HEK293T (cell line): ENCODE data around the gene ESYT2.

Source experiments
- CTCF ChIA-PET: fragments of 350-600 bp; formaldehyde crosslinking; extraction: SDS; loops from one replicate; lab custom pipeline; 2021; ENCODE audit warnings: antibody characterized with exemption, inconsistent platforms; lab: Yijun Ruan, JAX
- POLR2A ChIA-PET: fragments of 350-600 bp; formaldehyde crosslinking; extraction: SDS; loops from one replicate; lab custom pipeline; 2020; ENCODE audit warnings: antibody characterized with exemption, inconsistent platforms; lab: Yijun Ruan, JAX
- DNase-seq: peaks from one replicate; pipeline ENCODE4 v3.0.0; 2012; ENCODE audit warnings: mixed read lengths; ENCODE audit errors: extremely low spot score
- ARNT ChIP-seq: fragments of 450-650 bp; IDR thresholded peaks from 2 replicates; pipeline ENCODE4 v1.6.1; 2017; ENCODE audit warnings: mild to moderate bottlenecking
- BHLHE40 ChIP-seq: fragments of 450-650 bp; IDR thresholded peaks from 2 replicates; pipeline ENCODE4 v1.6.1; 2016; ENCODE audit warnings: mild to moderate bottlenecking, moderate library complexity, borderline replicate concordance
- CTBP1 ChIP-seq: fragments of 450-650 bp; IDR thresholded peaks from 2 replicates; pipeline ENCODE4 v1.6.1; 2016; ENCODE audit warnings: borderline replicate concordance
- ELF4 ChIP-seq: fragments of 450-650 bp; IDR thresholded peaks from 2 replicates; pipeline ENCODE4 v1.6.1; 2017; ENCODE audit warnings: antibody characterized with exemption
- FOXA1 ChIP-seq: fragments of 450-650 bp; IDR thresholded peaks from 2 replicates; pipeline ENCODE4 v1.6.1; 2016; ENCODE audit warnings: mild to moderate bottlenecking
- FOXK2 ChIP-seq: fragments of 450-650 bp; IDR thresholded peaks from 2 replicates; pipeline ENCODE4 v1.6.1; 2016; ENCODE audit warnings: mild to moderate bottlenecking
- FOXM1 ChIP-seq: fragments of 450-650 bp; IDR thresholded peaks from 2 replicates; pipeline ENCODE4 v1.6.1; 2017; ENCODE audit warnings: mild to moderate bottlenecking, borderline replicate concordance
- HDGF ChIP-seq: fragments of 450-650 bp; IDR thresholded peaks from 2 replicates; pipeline ENCODE4 v1.6.1; 2017; ENCODE audit warnings: antibody characterized with exemption, borderline replicate concordance
- L3MBTL2 ChIP-seq: fragments of 450-650 bp; conservative IDR thresholded peaks from 2 replicates; pipeline ENCODE4 v1.6.1; 2016; ENCODE audit warnings: mild to moderate bottlenecking
- LEF1 ChIP-seq: fragments of 450-650 bp; IDR thresholded peaks from 2 replicates; pipeline ENCODE4 v1.6.1; 2017; ENCODE audit warnings: mild to moderate bottlenecking, borderline replicate concordance
- NFRKB ChIP-seq: fragments of 450-650 bp; IDR thresholded peaks from 2 replicates; pipeline ENCODE4 v1.6.1; 2016; ENCODE audit warnings: mild to moderate bottlenecking, moderate library complexity
- PKNOX1 ChIP-seq: fragments of 450-650 bp; IDR thresholded peaks from 2 replicates; pipeline ENCODE4 v1.6.1; 2016
- SP1 ChIP-seq: fragments of 450-650 bp; IDR thresholded peaks from 2 replicates; pipeline ENCODE4 v1.6.1; 2017
- SUZ12 ChIP-seq: fragments of 450-650 bp; IDR thresholded peaks from 2 replicates; pipeline ENCODE4 v1.6.1; 2016; ENCODE audit warnings: mild to moderate bottlenecking
- TARDBP ChIP-seq: fragments of 450-650 bp; IDR thresholded peaks from 2 replicates; pipeline ENCODE4 v1.6.1; 2016
- ZNF384 ChIP-seq: fragments of 450-650 bp; IDR thresholded peaks from 2 replicates; pipeline ENCODE4 v1.6.1; 2016

Gene ESYT2

DNA sequence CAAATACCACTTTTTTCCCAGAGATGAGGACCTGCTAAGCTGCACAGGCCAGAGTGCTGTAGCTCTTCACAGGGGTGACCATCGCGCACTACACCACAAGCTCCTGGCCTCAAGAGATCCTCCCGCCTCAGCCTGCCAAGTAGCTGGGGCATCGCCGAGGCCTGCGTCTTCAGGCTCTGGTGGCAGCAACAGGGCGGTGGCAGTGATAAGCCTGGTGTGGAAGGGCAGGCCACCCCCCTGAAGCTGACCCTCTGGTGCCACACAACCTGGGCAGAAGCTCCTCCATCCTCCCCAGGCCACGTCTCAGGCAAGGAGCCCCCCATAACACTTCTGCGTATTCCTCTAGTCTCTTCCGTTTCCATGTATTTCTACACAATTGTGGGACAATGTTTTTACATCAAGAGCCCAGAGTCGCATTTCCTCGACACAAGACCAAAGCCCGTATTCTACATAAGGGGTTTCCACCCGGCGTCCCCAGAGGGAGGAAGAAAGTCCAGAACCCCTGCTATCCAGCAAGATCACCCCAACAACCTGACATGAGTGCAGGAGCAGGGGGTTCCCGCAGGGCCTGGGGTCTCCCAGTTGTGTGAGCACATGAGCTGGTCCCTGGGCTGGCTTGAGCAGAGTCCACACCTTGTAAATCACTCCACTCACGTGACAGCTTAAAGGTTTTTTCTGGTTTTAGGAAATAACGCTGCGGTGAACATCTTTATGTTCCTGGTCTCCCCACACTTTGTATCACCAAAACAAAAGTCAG, 87.1 kb downstream of the ESYT2 start:
- no peak for DNase-seq
- CTCF ChIA-PET, result interaction anchor here (0.5 to 1.9 kb wide), 2 partner anchors 8 to 183 kb away, joined by 4 read pairs; no protein-coding TSS in a partner anchor
- POLR2A ChIA-PET, result interaction anchor here (0.9 kb wide), 1 partner anchor 37 kb away, joined by 4 read pairs; the partner anchor contains the start of gene NCAPG2
- TF ChIP-seq FOXA1, result no peak
- no peak for TF ChIP-seq ELF4
- TF ChIP-seq TARDBP, result no peak
- TF ChIP-seq SUZ12, result no peak
- TF ChIP-seq L3MBTL2, result no peak
- no peak for TF ChIP-seq SP1
- no peak for TF ChIP-seq BHLHE40
- no peak for TF ChIP-seq ARNT
- TF ChIP-seq LEF1, result no peak
- no peak for TF ChIP-seq NFRKB
- no peak for TF ChIP-seq CTBP1
- no peak for TF ChIP-seq ZNF384
- TF ChIP-seq FOXK2, result no peak
- TF ChIP-seq HDGF, result no peak
- no peak for TF ChIP-seq PKNOX1
- no peak for TF ChIP-seq FOXM1

GRCh38 chr7:158741294-158741666, 88.0 kb downstream of the ESYT2 start:
- TF ChIP-seq ARNT, result no peak
- no peak for TF ChIP-seq HDGF
- no peak for TF ChIP-seq FOXM1
- no peak for TF ChIP-seq ELF4
- no peak for TF ChIP-seq SP1
- TF ChIP-seq LEF1, result no peak
- TF ChIP-seq FOXA1, result no peak
- TF ChIP-seq NFRKB, result no peak
- no peak for TF ChIP-seq ZNF384
- no peak for TF ChIP-seq TARDBP
- no peak for TF ChIP-seq PKNOX1
- TF ChIP-seq BHLHE40, result no peak
- TF ChIP-seq CTBP1, result no peak
- no peak for TF ChIP-seq FOXK2
- TF ChIP-seq L3MBTL2, result no peak
- no peak for TF ChIP-seq SUZ12
- no peak for DNase-seq
- POLR2A ChIA-PET, result no interaction called here
- CTCF ChIA-PET, result interaction anchor here (1.9 kb wide), 1 partner anchor 7 kb away, joined by 4 read pairs; no protein-coding TSS in a partner anchor

- TF ChIP-seq BHLHE40, result no peak
- TF ChIP-seq PKNOX1, result no peak
- no peak for TF ChIP-seq HDGF
- TF ChIP-seq FOXA1, result no peak
- TF ChIP-seq SP1, result no peak
- no peak for TF ChIP-seq LEF1
- TF ChIP-seq TARDBP, result no peak
- no peak for TF ChIP-seq ARNT
- TF ChIP-seq SUZ12, result no peak
- TF ChIP-seq L3MBTL2, result no peak
- TF ChIP-seq NFRKB, result no peak
- TF ChIP-seq FOXM1, result no peak
- TF ChIP-seq ELF4, result no peak
- TF ChIP-seq ZNF384, result no peak
- no peak for TF ChIP-seq CTBP1
- no peak for TF ChIP-seq FOXK2
- POLR2A ChIA-PET, result no interaction called here
- CTCF ChIA-PET, result interaction anchor here (0.6 kb wide), 1 partner anchor 86 kb away, joined by 3 read pairs; no protein-coding TSS in a partner anchor
- no peak for DNase-seq
Measured at GRCh38 chr7:158740657-158741293, 88.5 kb downstream of the ESYT2 start.

- DNase-seq, result no peak
- POLR2A ChIA-PET, result no interaction called here
- CTCF ChIA-PET, result interaction anchor here (0.6 kb wide), 1 partner anchor 87 kb away, joined by 3 read pairs; no protein-coding TSS in a partner anchor
- TF ChIP-seq ELF4 (no peak), SP1 (no peak), ARNT (no peak), FOXA1 (no peak), TARDBP (no peak), PKNOX1 (no peak), CTBP1 (no peak), BHLHE40 (no peak), SUZ12 (no peak), NFRKB (no peak), ZNF384 (no peak), FOXK2 (no peak), FOXM1 (no peak), HDGF (no peak), L3MBTL2 (no peak), LEF1 (no peak)
Measured at GRCh38 chr7:158740013-158740656, 89.2 kb downstream of the ESYT2 start.
